Nasal cavity respiratory epithelium epithelial cell of viscerocranial mucosa (primary cell): ENCODE results near the gene CBR1. TPM values are rescaled to one million over a fixed set of nuclear protein-coding genes. Genes with fewer than 3 reads are reported as not detected.

ENCODE experiments used
- total RNA-seq: library from RNA; depleted of rRNA; stranded (reverse); fragments of >200 nt; gene quantifications from 2 replicates; pipeline ENCODE4 v1.2.3, GENCODE V29; 2014

CBR1 gene
- total RNA-seq, result 69.7 and 142 TPM in 2 replicates

DNA sequence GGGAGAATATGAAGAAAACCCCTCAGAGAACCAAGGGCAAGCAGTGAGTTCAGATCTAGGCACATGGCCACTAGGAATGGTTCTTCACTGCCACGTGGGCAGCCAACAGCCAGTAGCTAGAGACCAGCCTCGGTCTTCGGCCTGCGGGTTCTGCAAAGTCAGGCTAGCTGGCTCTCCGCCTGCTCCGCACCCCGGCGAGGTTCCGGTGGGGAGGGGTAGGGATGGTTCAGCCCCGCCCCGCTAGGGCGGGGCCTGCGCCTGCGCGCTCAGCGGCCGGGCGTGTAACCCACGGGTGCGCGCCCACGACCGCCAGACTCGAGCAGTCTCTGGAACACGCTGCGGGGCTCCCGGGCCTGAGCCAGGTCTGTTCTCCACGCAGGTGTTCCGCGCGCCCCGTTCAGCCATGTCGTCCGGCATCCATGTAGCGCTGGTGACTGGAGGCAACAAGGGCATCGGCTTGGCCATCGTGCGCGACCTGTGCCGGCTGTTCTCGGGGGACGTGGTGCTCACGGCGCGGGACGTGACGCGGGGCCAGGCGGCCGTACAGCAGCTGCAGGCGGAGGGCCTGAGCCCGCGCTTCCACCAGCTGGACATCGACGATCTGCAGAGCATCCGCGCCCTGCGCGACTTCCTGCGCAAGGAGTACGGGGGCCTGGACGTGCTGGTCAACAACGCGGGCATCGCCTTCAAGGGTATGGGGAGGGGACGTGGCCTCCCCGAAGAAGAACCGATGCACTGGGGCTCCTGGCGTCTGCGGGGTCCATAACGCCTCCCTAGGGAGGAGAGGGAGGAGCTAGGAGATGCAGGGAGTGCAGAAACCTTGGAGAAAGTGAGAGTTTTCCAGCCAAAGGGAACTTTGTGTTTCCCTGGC, at the start of gene CBR1:
Gene CBR1 (plus strand): TSS at position 312 of the 871 bp plus-strand sequence. CDS start 92 bp downstream, at position 404.

GRCh38 chr21:36060159-36060921, 9.5 kb upstream of the CBR1 start, which contains the start of gene SETD4:
TSS of gene SETD4 (minus strand) at chr21:36060526. CDS start at chr21:36058888, 1,638 bp downstream.

Other genes starting within 250 kb of the CBR1 start
- 17.8 and 21.5 TPM in 2 replicates for gene SETD4, start 9.5 kb upstream of the CBR1 start, total RNA-seq
- 0.34 and 0.50 TPM in 2 replicates for gene CBR3, start 65.1 kb downstream of the CBR1 start, total RNA-seq
- 7.5 and 19.6 TPM in 2 replicates for gene DOP1B, start 86.8 kb downstream of the CBR1 start, total RNA-seq